ENCODE measurements around the gene PRR16. TPM values are rescaled to one million over a fixed set of nuclear protein-coding genes. Genes with fewer than 3 reads are reported as not detected.
"Not testable (repeated sequence)": the region's sequence is repeated elsewhere in the genome, so short reads cannot be mapped to it uniquely, and the experiment has no call there.

PRR16 gene
- total RNA-seq = 1 to 10 TPM; 2.7 to 7.0 (median 3.7) TPM

- Histone ChIP-seq H3K4me1 (peaks cover 0 to 50% (median 2%) of the 10 kb centered on the region in 3 donors), H3K4me3 (peak within 1 kb of the TSS; percentile 43 to 68), H3K9me3 (no peaks in the 10 kb centered on the region), H3K36me3 (no peaks in the 10 kb centered on the region), H3K27ac (peak within 1 kb of the TSS; percentile 2 to 83 (median 73)), H3K27me3 (peaks cover 10% of the 10 kb centered on the region)
- peak; percentile 83 for ATAC-seq
- TF ChIP-seq POLR2A (IDR thresholded peaks at IDR 0.05) (peak; percentile 42 to 56), EP300 (IDR thresholded peaks at IDR 0.05) (no peak), CTCF (IDR thresholded peaks at IDR 0.05) (peak in 3 of 4 experiments; percentile 35 to 52 (median 49))
- WGBS, 2 donors (ENCODE audit: low coverage in 1 of 2) = no CpG with 5 or more reads among the region's 62 CpGs
Measured at GRCh38 chr5:120463991-120464626, at the start of gene PRR16. Gene PRR16 (plus strand): TSS chr5:120464300.

- no peak for ATAC-seq
- Histone ChIP-seq H3K27me3 (no peaks in the 10 kb centered on the region), H3K27ac (no peak overlapping the region), H3K4me3 (no peak overlapping the region), H3K36me3 (no peaks in the 10 kb centered on the region), H3K4me1 (no peaks in the 10 kb centered on the region), H3K9me3 (no peaks in the 10 kb centered on the region)
- WGBS, 2 donors (ENCODE audit: low coverage in 1 of 2) = 88% methylated on average over 1 of the region's 1 CpG; no CpG with 5 or more reads in 1 of the 2 donors
- no peak for TF ChIP-seq POLR2A (IDR thresholded peaks at IDR 0.05)
- TF ChIP-seq CTCF (IDR thresholded peaks at IDR 0.05) = no peak
Measured at GRCh38 chr5:120415985-120416384, 48.1 kb upstream of the PRR16 start.

- H3K36me3 ChIP-seq = no peaks in the 10 kb centered on the region
- no peak for ATAC-seq
- H3K27me3 ChIP-seq = no peaks in the 10 kb centered on the region
- WGBS, 2 donors (ENCODE audit: low coverage in 1 of 2) = 69 to 78% methylated on average over 2 to 3 of the region's 3 CpGs
- H3K4me3 ChIP-seq = no peak overlapping the region
- no peaks in the 10 kb centered on the region for H3K4me1 ChIP-seq
- H3K27ac ChIP-seq = no peak overlapping the region
- no peak for TF ChIP-seq EP300 (IDR thresholded peaks at IDR 0.05)
- no peak for TF ChIP-seq CTCF (IDR thresholded peaks at IDR 0.05)
- no peak for TF ChIP-seq POLR2A (IDR thresholded peaks at IDR 0.05)
- TF ChIP-seq POLR2AphosphoS5 (IDR thresholded peaks at IDR 0.05) = no peak
- no peaks in the 10 kb centered on the region for H3K9me3 ChIP-seq
Measured at GRCh38 chr5:120419127-120419526, 45.0 kb upstream of the PRR16 start.

- 90% methylated on average over 4 to 10 of the region's 25 CpGs for WGBS, 2 donors (ENCODE audit: low coverage in 1 of 2)
Measured at GRCh38 chr5:120426633-120427275, 37.3 kb upstream of the PRR16 start.

GRCh38 chr5:120430572-120430971, 33.5 kb upstream of the PRR16 start:
- Histone ChIP-seq H3K4me1 (no peaks in the 10 kb centered on the region), H3K27me3 (no peaks in the 10 kb centered on the region), H3K9me3 (peaks cover 0 to 11% (median 0%) of the 10 kb centered on the region in 3 donors), H3K36me3 (no peaks in the 10 kb centered on the region), H3K4me3 (no peak overlapping the region), H3K27ac (no peak overlapping the region)
- no peak for ATAC-seq
- TF ChIP-seq POLR2AphosphoS5 (IDR thresholded peaks at IDR 0.05) (no peak), CTCF (IDR thresholded peaks at IDR 0.05) (no peak), EP300 (IDR thresholded peaks at IDR 0.05) (no peak), POLR2A (IDR thresholded peaks at IDR 0.05) (no peak)

More at GRCh38 chr5:120426633-120427275, 37.3 kb upstream of the PRR16 start:
- not testable (repeated sequence) for H3K4me3 ChIP-seq, H3K4me1 ChIP-seq, H3K36me3 ChIP-seq, H3K27ac ChIP-seq, H3K27me3 ChIP-seq, ATAC-seq
- peaks cover 0 to 11% (median 0%) of the 10 kb centered on the region in 3 donors for H3K9me3 ChIP-seq
